ENCODE results near the gene HCN1. TPM values are rescaled to one million over a fixed set of nuclear protein-coding genes. Genes with fewer than 3 reads are reported as not detected.

The HCN1 gene
- total and polyA plus RNA-seq, 2 of the 8 experiments (the other 6 are each of a cell fraction or from before 2014, with no cell fraction given), result 1.1 to 6.7 TPM

- TF ChIP-seq CHD7 (IDR thresholded peaks at IDR 0.05; ENCODE audit: insufficient replicate concordance, low read length) (no peak), ATF3 (IDR thresholded peaks at IDR 0.05; ENCODE audit: insufficient read depth, low read depth, low read length) (no peak), MAFK (IDR thresholded peaks at IDR 0.05; ENCODE audit: low read depth, low read length) (no peak)
Measured at GRCh38 chr5:45335346-45335745, 360.8 kb downstream of the HCN1 start (continued).

All from H1 (cell line).